Body of pancreas (tissue), 4 donors: ENCODE results near the gene BEST3. TPM values are rescaled to one million over a fixed set of nuclear protein-coding genes. Genes with fewer than 3 reads are reported as not detected.

Experiments
- ATAC-seq: fragments of 150-250 bp; one replicate; pipeline ENCODE4 v1.9.1; 2016
- DNase-seq, 4 donors: peaks; one replicate each; pipeline ENCODE4 v3.0.0-alpha.2; 2019
- H3K27ac ChIP-seq, 4 donors: fragments of 200-600 bp; sonication (generic); 1 replicate in 3 of 4; 2 replicates in 1 of 4; pipeline versions ENCODE4 v1.5.1 to v1.6.1; 2016 to 2019; ENCODE audit warnings: mild to moderate bottlenecking in 1 of 4, mixed read lengths in 1 of 4, moderate library complexity in 1 of 4
- H3K27me3 ChIP-seq, 2 donors: fragments of 200-600 bp; sonication (generic); one replicate each; pipeline ENCODE4 v1.6.0; 2016; ENCODE audit warnings: mild to moderate bottlenecking in 1 of 2
- H3K36me3 ChIP-seq, 2 donors: fragments of 200-600 bp; sonication (generic); replicated peaks in 1 of 2; 2 replicates each; pipeline ENCODE4 v1.5.1; 2016; ENCODE audit warnings: low read depth in 2 of 2; ENCODE audit not compliant: insufficient read depth in 1 of 2
- H3K4me1 ChIP-seq: fragments of 200-600 bp; sonication (generic); one replicate; pipeline ENCODE4 v1.6.0; 2016
- H3K4me3 ChIP-seq, 2 donors: fragments of 200-600 bp; sonication (generic); 1 replicate in 1 of 2; 2 replicates in 1 of 2; pipeline ENCODE4 v1.5.1; 2016 to 2019
- H3K9me3 ChIP-seq, 3 donors: fragments of 200-600 bp; sonication (generic); 1 replicate in 2 of 3; 2 replicates in 1 of 3; pipeline ENCODE4 v1.5.1; 2016
- POLR2A ChIP-seq, 3 donors: fragments of 450-650 bp; IDR thresholded peaks; one replicate each; pipeline ENCODE4 v1.6.1; 2016; ENCODE audit warnings: antibody characterized with exemption in 3 of 3, mild to moderate bottlenecking in 2 of 3
- WGBS, 2 donors: methylation state at CpG; one replicate each; pipeline ENCODE4 v1.1.5; 2017; 5-methylcytosine and 5-hydroxymethylcytosine counted together
- intact Hi-C: fragments of 100-400 bp; cut with DNase I; formaldehyde crosslinking; loops from one replicate; pipeline ENCODE4 v1.15.1; 2023
- total RNA-seq, 2 donors: library from RNA; depleted of rRNA; stranded (reverse); fragments of >200 nt; gene quantifications; one replicate each; pipeline ENCODE4 v1.1.0, GENCODE V29; 2016
- TF ChIP-seq, protein P1 (sequence below), 7 experiments: fragments of 450-650 bp in 4 of 7; fragments of 200-600 bp in 3 of 7; sonication (generic) in 3 of 7; IDR thresholded peaks; one replicate each; pipeline ENCODE4 v1.5.1; 2016 to 2019; ENCODE audit warnings: antibody characterized with exemption in 7 of 7

BEST3 gene
- total RNA-seq, 2 donors from 2014 or later: 1.3 TPM; not detected in 1

DNA sequence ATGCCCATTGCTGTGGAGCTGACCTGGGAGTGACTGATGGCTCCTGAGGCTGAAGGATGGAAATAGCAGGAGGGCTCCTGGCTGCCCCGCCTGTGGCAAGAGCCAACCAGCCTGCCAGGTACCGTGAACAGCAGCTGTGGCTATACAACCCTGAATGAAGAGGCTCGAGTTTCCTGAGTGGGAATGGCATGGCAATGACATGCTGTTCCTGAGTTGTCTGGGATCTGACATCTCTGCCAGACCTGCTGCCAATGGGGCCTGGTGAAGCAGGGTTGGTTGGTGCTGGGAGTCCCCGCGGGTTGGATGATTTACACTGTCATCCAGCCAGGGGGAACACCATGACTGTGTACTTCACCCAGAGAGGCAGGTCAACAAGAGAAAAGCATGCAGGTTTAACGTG, 56.6 kb downstream of the BEST3 start:
- ATAC-seq (no peak), DNase-seq (no peak)
- Histone ChIP-seq H3K4me3 (no peak overlapping the region), H3K36me3 (no peaks in the 10 kb centered on the region), H3K4me1 (no peaks in the 10 kb centered on the region), H3K27ac (no peak overlapping the region), H3K9me3 (no peaks in the 10 kb centered on the region), H3K27me3 (no peaks in the 10 kb centered on the region)
- intact Hi-C loops: no loop called here
- no peak for TF ChIP-seq POLR2A (IDR thresholded peaks at IDR 0.05)
- TF ChIP-seq, protein P1, sequence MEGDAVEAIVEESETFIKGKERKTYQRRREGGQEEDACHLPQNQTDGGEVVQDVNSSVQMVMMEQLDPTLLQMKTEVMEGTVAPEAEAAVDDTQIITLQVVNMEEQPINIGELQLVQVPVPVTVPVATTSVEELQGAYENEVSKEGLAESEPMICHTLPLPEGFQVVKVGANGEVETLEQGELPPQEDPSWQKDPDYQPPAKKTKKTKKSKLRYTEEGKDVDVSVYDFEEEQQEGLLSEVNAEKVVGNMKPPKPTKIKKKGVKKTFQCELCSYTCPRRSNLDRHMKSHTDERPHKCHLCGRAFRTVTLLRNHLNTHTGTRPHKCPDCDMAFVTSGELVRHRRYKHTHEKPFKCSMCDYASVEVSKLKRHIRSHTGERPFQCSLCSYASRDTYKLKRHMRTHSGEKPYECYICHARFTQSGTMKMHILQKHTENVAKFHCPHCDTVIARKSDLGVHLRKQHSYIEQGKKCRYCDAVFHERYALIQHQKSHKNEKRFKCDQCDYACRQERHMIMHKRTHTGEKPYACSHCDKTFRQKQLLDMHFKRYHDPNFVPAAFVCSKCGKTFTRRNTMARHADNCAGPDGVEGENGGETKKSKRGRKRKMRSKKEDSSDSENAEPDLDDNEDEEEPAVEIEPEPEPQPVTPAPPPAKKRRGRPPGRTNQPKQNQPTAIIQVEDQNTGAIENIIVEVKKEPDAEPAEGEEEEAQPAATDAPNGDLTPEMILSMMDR (IDR thresholded peaks at IDR 0.05): no peak
- WGBS, 2 donors: 71 to 73% methylated on average over 3 to 6 of the region's 6 CpGs

GRCh38 chr12:69641546-69641945, 57.6 kb downstream of the BEST3 start:
- DNase-seq (no peak), ATAC-seq (no peak)
- 74 to 77% methylated on average over 7 of the region's 7 CpGs for WGBS, 2 donors
- H3K4me1 ChIP-seq: no peaks in the 10 kb centered on the region
- no peak overlapping the region for H3K27ac ChIP-seq
- no peak overlapping the region for H3K4me3 ChIP-seq
- TF ChIP-seq, protein P1 (IDR thresholded peaks at IDR 0.05): no peak
- no peak for TF ChIP-seq POLR2A (IDR thresholded peaks at IDR 0.05)
- H3K27me3 ChIP-seq: no peaks in the 10 kb centered on the region
- intact Hi-C loops: no loop called here
- H3K9me3 ChIP-seq: no peaks in the 10 kb centered on the region
- H3K36me3 ChIP-seq: no peaks in the 10 kb centered on the region

- H3K36me3 ChIP-seq: no peaks in the 10 kb centered on the region
- intact Hi-C loops: no loop called here
- DNase-seq: peak; percentile 69 to 72 (median 70)
- no peaks in the 10 kb centered on the region for H3K9me3 ChIP-seq
- H3K27me3 ChIP-seq: no peaks in the 10 kb centered on the region
- no peak for TF ChIP-seq POLR2A (IDR thresholded peaks at IDR 0.05)
- TF ChIP-seq, protein P1 (IDR thresholded peaks at IDR 0.05): peak; percentile 70 to 85 (median 76)
- 16 to 17% methylated on average over 12 of the region's 12 CpGs for whole genome bisulfite sequencing, 2 donors
- peak; percentile 92 for ATAC-seq
- H3K4me3 ChIP-seq: no peak overlapping the region
- H3K27ac ChIP-seq: no peak overlapping the region
- H3K4me1 ChIP-seq: no peaks in the 10 kb centered on the region
These were observed 59.6 kb downstream of the BEST3 start for GRCh38 chr12:69639400-69640016.

DNA sequence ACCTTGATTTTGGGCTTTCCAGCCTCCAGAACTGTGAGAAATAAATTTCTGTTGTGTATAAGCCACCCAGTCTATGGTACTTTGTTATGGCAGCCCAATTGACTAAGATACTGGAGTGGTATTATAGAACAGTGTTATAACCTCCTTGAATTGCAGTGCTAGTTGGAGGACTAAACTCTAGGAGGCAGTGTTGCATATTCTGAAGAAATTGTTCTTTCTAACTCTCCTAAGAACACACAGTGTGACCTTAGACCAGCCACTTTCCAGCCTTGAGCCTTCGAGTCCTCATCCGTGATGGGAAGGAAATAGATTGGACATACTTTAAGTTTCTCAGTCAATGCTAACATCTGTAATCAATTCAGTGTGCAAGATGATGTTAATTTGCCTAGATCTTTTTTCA, 66.0 kb downstream of the BEST3 start:
- no peak for TF ChIP-seq POLR2A (IDR thresholded peaks at IDR 0.05)
- TF ChIP-seq, protein P1 (IDR thresholded peaks at IDR 0.05): no peak
- Histone ChIP-seq H3K36me3 (no peaks in the 10 kb centered on the region), H3K27ac (no peak overlapping the region), H3K4me3 (no peak overlapping the region), H3K27me3 (no peaks in the 10 kb centered on the region), H3K9me3 (no peaks in the 10 kb centered on the region), H3K4me1 (no peaks in the 10 kb centered on the region)
- intact Hi-C loops: no loop called here
- ATAC-seq (no peak), DNase-seq (no peak)
- 82 to 94% methylated on average over 2 of the region's 2 CpGs for WGBS, 2 donors

- Histone ChIP-seq H3K27ac (no peak overlapping the region), H3K4me1 (no peaks in the 10 kb centered on the region), H3K4me3 (no peak overlapping the region), H3K27me3 (no peaks in the 10 kb centered on the region), H3K36me3 (no peaks in the 10 kb centered on the region), H3K9me3 (no peaks in the 10 kb centered on the region)
- intact Hi-C loops: no loop called here
- DNase-seq (no peak), ATAC-seq (no peak)
- 66 to 80% methylated on average over 6 of the region's 6 CpGs for WGBS, 2 donors
- TF ChIP-seq, protein P1 (IDR thresholded peaks at IDR 0.05): no peak
- no peak for TF ChIP-seq POLR2A (IDR thresholded peaks at IDR 0.05)
These were observed 68.9 kb downstream of the BEST3 start for GRCh38 chr12:69630191-69630590.
